NCI-H146 (cell line): Measurements from ENCODE around the gene LPP.
"Not testable (repeated sequence)": the region's sequence is repeated elsewhere in the genome, so short reads cannot be mapped to it uniquely, and the experiment has no call there.

Experiments
- DNase-seq: peaks from one replicate; lab custom pipeline; 2025; lab: John Stamatoyannopoulos, UW

The LPP gene

GRCh38 chr3:188437926-188438325 is 284.0 kb downstream of the LPP start:
- DNase-seq = no peak

GRCh38 chr3:188439080-188439479 is 285.1 kb downstream of the LPP start:
- DNase-seq = no peak

GRCh38 chr3:188440340-188440972 is 286.5 kb downstream of the LPP start:
- DNase-seq = no peak

- DNase-seq = no peak
Measured at GRCh38 chr3:188442430-188442829, 288.5 kb downstream of the LPP start.

GRCh38 chr3:188445175-188445574 is 291.2 kb downstream of the LPP start:
- DNase-seq = not testable (repeated sequence)

- no peak for DNase-seq
Measured at GRCh38 chr3:188446014-188446413, 292.1 kb downstream of the LPP start.

GRCh38 chr3:188446766-188447165 is 292.8 kb downstream of the LPP start:
- DNase-seq = no peak

GRCh38 chr3:188448813-188449212 is 294.9 kb downstream of the LPP start:
- DNase-seq = no peak

- no peak for DNase-seq
Measured at GRCh38 chr3:188449421-188449820, 295.5 kb downstream of the LPP start.

- DNase-seq = no peak
Measured at GRCh38 chr3:188452158-188452772, 298.3 kb downstream of the LPP start.

GRCh38 chr3:188453431-188454384 is 299.8 kb downstream of the LPP start:
- no peak for DNase-seq

- DNase-seq = no peak
Measured at GRCh38 chr3:188455748-188456147, 301.8 kb downstream of the LPP start.

- no peak for DNase-seq
Measured at GRCh38 chr3:188458756-188459155, 304.8 kb downstream of the LPP start.

- DNase-seq = no peak
Measured at GRCh38 chr3:188465311-188465710, 311.4 kb downstream of the LPP start.

- no peak for DNase-seq
Measured at GRCh38 chr3:188468196-188468595, 314.2 kb downstream of the LPP start.

- DNase-seq = no peak
Measured at GRCh38 chr3:188468662-188469061, 314.7 kb downstream of the LPP start.

- DNase-seq = no peak
Measured at GRCh38 chr3:188469228-188469885, 315.4 kb downstream of the LPP start.

- no peak for DNase-seq
Measured at GRCh38 chr3:188470508-188471130, 316.7 kb downstream of the LPP start.

GRCh38 chr3:188471723-188472122 is 317.8 kb downstream of the LPP start:
- DNase-seq = no peak

GRCh38 chr3:188472336-188472735 is 318.4 kb downstream of the LPP start:
- DNase-seq = no peak

GRCh38 chr3:188473045-188473444 is 319.1 kb downstream of the LPP start:
- no peak for DNase-seq
